ENCODE results near the gene TMEM184A.

The TMEM184A gene

GRCh38 chr7:1496531-1497292, 59.3 kb downstream of the TMEM184A start:
- no peak for DNase-seq (ENCODE audit: low read depth, low spot score)
- H3K4me3 ChIP-seq (ENCODE audit: low read depth, low read length), result no peak overlapping the region
- in situ Hi-C loops (cut with HindIII; ENCODE audit: low sequenced_read_pairs), result no loop called here
- TF ChIP-seq, protein P1, sequence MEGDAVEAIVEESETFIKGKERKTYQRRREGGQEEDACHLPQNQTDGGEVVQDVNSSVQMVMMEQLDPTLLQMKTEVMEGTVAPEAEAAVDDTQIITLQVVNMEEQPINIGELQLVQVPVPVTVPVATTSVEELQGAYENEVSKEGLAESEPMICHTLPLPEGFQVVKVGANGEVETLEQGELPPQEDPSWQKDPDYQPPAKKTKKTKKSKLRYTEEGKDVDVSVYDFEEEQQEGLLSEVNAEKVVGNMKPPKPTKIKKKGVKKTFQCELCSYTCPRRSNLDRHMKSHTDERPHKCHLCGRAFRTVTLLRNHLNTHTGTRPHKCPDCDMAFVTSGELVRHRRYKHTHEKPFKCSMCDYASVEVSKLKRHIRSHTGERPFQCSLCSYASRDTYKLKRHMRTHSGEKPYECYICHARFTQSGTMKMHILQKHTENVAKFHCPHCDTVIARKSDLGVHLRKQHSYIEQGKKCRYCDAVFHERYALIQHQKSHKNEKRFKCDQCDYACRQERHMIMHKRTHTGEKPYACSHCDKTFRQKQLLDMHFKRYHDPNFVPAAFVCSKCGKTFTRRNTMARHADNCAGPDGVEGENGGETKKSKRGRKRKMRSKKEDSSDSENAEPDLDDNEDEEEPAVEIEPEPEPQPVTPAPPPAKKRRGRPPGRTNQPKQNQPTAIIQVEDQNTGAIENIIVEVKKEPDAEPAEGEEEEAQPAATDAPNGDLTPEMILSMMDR (IDR thresholded peaks at IDR 0.05; ENCODE audit: low read depth, low read length), result no peak

- TF ChIP-seq, protein P1 (IDR thresholded peaks at IDR 0.05; ENCODE audit: low read depth, low read length), result no peak
- H3K4me3 ChIP-seq (ENCODE audit: low read depth, low read length), result no peak overlapping the region
- in situ Hi-C loops (cut with HindIII; ENCODE audit: low sequenced_read_pairs), result no loop called here
- DNase-seq (ENCODE audit: low read depth, low spot score), result no peak
Observed at GRCh38 chr7:1495564-1496242, 60.3 kb downstream of the TMEM184A start.

DNA sequence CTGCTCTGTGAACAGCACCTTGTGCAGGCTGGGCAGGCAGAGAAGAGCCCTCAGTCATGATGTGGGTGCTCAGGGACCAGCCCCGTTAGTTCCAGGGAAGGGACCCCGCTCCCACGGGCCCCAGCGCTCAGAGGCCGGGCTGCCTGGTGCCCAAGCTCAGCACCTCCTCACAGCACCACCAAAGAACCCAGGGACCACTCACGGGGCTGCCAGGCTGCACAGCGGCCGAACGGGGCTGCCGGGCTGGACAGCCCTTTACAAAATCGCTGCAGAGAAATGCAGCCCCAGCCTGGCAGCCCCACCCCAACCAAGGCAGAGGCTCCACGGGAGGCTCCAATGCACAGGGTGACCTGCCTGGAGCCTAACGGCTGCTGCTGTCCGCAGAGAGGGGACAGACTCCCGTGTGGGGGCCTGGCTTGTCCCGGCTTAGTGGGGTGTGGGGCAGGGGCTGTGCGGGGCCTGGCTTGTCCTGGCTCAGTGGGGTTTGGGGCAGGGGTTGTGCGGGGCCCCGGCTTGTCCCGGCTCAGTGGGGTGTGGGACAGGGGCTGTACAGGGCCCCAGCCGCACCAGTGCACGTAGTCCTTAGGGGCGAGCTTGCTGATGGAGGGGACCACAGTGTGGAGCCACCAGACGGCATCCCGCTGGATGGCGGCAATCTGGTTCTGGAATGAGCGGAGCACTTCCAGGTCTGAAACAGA, 61.0 kb downstream of the TMEM184A start:
- TF ChIP-seq, protein P1 (IDR thresholded peaks at IDR 0.05; ENCODE audit: low read depth, low read length), result no peak
- no peak for DNase-seq (ENCODE audit: low read depth, low spot score)
- in situ Hi-C loops (cut with HindIII; ENCODE audit: low sequenced_read_pairs), result no loop called here
- no peak overlapping the region for H3K4me3 ChIP-seq (ENCODE audit: low read depth, low read length)

- DNase-seq (ENCODE audit: low read depth, low spot score), result no peak
- TF ChIP-seq, protein P1 (IDR thresholded peaks at IDR 0.05; ENCODE audit: low read depth, low read length), result no peak
- in situ Hi-C loops (cut with HindIII; ENCODE audit: low sequenced_read_pairs), result no loop called here
- no peak overlapping the region for H3K4me3 ChIP-seq (ENCODE audit: low read depth, low read length)
Observed at GRCh38 chr7:1494447-1494846, 61.6 kb downstream of the TMEM184A start.

- in situ Hi-C loops (cut with HindIII; ENCODE audit: low sequenced_read_pairs), result no loop called here
- H3K4me3 ChIP-seq (ENCODE audit: low read depth, low read length), result no peak overlapping the region
- TF ChIP-seq, protein P1 (IDR thresholded peaks at IDR 0.05; ENCODE audit: low read depth, low read length), result no peak
- DNase-seq (ENCODE audit: low read depth, low spot score), result no peak
Observed at GRCh38 chr7:1493571-1493970, 62.4 kb downstream of the TMEM184A start.

GRCh38 chr7:1493129-1493528, 62.9 kb downstream of the TMEM184A start:
- in situ Hi-C loops (cut with HindIII; ENCODE audit: low sequenced_read_pairs), result no loop called here

More at GRCh38 chr7:1493129-1493528, 62.9 kb downstream of the TMEM184A start:
- H3K4me3 ChIP-seq (ENCODE audit: low read depth, low read length), result no peak overlapping the region
- no peak for DNase-seq (ENCODE audit: low read depth, low spot score)
- TF ChIP-seq, protein P1 (IDR thresholded peaks at IDR 0.05; ENCODE audit: low read depth, low read length), result no peak
